GM04503 (cell line): ENCODE measurements around the gene CLASP2.
"Not testable (repeated sequence)": the region's sequence is repeated elsewhere in the genome, so short reads cannot be mapped to it uniquely, and the experiment has no call there.

Source experiments
- DNase-seq: peaks from one replicate; pipeline ENCODE4 v3.0.0-alpha.2; 2012; ENCODE audit warnings: low read depth

Gene CLASP2

GRCh38 chr3:33541918-33542317 is 176.1 kb downstream of the CLASP2 start:
- DNase-seq, result no peak

DNA sequence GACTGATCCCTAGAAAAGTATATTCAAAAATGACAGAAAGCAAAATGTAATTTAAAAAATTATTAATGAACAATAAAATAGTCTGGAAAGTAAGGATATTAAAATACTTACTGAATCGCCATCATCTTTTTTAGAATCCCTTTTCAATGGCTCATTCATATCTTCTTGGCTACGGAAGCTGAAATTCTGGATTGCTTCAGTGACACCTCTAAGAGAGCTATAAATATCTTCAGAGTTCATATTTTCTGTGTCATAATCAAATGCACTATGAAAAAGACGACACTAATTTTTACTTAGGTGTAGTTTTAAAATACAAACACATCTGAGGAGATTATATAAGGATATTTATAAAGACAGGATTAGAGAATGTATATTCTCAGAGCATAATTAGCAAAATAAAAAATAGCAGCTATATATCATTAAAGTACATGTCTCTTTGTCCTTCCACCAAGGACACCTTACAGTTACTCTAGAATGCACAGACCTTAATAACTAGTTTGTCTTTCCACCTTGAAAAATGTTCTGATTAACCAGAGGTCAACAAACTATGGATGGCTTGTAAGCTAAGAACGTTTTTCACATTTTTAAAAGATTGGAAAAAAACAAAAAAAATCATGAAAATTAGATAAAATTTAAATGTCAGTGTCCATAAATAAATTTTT is 179.2 kb downstream of the CLASP2 start:
- DNase-seq, result no peak

DNA sequence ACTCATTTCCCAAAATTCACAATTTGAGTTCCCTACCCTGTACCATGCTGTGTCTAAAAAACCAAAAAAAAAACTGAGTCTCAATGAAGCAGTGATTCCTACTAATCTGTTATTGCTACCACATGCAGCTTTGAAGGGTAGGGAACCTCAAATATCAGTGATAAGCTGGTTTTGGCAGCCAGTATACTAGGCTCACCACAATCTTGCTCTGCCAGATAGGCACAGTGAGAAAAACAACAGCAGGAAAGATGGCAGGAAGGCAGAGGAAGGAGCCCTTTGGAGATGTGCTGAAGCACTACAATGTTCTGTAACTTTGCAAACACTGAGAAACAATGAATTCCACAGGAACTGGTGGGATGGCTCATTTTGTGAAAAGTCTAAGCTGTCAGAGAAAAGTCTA is 180.9 kb downstream of the CLASP2 start:
- no peak for DNase-seq

DNA sequence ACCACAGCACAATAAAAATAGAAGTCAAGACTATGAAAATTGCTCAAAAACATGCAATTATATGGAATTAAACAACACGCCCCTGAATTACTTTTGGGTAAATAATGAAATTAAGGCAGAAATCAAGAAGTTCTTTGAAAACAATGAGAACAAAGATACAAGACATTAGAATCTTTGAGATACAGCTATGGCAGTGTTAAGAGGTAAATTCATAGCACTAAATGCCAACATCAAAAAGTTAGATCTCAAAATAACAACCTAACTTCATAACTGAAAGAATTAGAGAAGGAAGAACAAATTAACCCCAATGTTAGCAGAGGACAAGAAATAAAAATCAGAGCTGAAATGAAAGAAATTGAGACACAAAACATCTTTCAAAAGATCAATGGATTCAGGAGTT is 191.3 kb downstream of the CLASP2 start:
- no peak for DNase-seq

DNA sequence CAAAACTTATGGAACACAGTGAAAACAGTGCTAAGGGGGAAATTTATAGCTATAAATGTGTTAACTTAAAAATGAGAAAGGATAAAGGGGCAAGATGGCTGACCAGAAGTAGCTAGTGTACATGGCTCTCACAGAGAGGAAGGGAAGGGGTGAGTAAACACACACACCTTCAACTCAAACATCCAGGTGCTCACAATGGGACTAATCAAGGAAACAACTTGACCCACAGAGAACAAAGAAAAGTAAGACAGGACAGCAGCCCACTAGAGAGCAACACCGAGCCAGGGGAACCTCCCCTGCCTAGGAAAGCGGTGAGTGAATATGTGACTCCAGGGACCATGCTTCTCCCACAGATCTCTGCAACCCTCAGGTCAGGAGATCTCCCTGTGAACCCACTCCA is 192.8 kb downstream of the CLASP2 start:
- DNase-seq, result no peak

DNA sequence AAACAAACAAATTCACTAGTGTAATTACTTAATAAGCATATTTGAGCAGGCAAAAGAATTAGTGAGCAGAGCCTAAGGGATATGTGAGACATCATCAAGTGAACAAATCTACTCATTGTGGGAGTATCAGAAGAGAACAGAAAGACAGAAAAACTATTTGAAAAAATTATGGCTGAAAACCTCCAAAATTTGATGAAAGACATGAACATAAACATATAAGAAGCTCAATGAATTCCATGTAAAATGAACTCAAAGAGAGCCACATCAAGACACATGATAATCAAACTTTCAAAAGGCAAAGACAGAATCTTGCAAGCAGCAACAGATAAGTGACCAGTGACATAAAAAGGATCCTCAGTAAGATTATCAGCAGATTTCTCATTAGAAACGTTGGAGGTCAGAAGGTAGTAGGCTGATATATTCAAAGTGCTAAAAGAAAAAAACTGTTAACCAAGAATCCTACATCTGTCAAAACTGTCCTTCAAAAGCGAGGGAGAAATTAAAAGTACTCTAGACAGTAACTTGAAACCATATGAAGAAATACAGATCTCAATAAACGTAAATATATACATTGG is 194.9 kb downstream of the CLASP2 start:
- DNase-seq, result no peak

DNA sequence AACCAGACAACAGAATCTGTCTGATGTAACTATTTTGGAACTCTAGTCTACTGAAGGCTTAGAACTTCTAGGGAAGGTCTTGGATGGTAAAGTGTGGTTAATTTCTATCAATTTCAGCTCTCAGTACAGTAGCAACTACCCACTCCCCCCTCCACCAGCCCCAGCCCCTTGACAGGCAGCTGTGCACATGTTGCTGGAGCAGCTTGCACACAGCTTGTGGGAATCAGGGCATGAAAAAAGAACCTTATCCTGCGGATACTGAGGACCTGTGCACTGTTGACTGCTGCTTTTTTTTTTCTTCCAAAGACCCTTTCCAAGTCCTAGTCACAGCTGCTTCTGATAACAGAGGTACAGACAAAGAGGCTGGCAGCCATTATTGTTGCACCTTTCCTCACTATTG is 196.3 kb downstream of the CLASP2 start:
- no peak for DNase-seq

DNA sequence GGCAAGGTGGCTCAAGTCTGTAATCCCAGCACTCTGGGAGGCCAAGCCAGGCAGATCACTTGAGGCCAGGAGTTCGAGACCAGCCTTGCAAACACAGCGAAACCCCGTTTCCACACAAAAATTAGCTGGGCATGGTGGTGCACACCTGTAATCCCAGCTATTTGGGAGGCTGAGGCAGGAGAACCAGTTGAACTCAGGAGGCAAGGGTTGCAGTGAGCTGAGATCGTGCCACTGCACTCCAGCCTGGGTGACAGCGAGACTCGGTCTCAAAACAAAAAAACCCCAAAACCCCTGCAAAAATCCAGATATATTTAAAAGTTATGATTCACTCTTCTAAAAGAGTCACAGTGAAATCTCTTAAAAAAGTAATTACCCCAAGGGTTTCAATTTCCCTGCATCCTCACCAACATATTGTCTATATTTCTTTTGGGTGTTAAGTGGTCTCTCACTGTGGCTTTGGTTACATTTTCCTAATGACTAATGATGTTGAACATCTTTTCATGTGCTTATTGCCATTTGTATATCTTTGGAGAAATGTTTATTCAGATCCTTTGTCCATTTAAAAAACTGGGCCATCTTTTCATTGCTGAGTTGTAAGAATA is 204.7 kb downstream of the CLASP2 start:
- DNase-seq, result no peak

DNA sequence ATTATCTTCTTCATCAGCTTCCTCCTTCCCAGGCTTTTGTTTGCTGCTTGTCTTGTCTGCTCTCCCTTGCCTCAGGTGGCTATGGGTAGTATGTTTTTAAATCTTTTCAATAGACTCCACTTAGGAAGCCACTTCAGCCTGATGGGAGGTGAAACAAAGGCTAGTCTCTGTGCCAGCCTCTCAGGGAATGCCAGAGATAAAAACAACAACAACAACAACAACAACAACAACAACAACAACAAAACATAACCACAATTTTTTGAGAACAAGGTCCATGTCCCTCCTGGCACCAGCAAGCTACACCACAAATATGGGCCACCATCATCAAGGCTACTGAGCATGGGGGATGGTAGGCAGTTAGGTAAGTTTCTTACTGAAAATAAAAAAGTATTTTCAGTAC is 213.0 kb downstream of the CLASP2 start:
- DNase-seq, result no peak

DNA sequence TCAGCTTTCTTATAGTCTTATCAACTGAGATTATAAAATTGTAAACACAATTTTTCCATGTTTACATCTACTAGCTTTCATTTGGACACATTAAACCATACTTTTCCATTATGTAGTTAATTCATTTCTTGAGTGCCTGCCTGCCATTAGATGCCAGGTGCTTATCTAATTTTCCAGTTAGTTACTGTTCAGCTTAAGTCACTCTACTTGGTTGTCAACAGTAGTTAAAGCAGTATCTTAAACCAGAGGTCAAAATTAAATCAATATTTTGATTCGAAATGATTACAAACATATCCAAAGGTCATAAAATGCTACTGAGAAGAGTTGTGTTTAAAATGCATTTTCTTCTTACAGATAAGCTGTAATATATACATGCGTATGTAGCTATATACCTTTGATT is 221.6 kb downstream of the CLASP2 start:
- no peak for DNase-seq

GRCh38 chr3:33491721-33492120 is 226.3 kb downstream of the CLASP2 start:
- no peak for DNase-seq

DNA sequence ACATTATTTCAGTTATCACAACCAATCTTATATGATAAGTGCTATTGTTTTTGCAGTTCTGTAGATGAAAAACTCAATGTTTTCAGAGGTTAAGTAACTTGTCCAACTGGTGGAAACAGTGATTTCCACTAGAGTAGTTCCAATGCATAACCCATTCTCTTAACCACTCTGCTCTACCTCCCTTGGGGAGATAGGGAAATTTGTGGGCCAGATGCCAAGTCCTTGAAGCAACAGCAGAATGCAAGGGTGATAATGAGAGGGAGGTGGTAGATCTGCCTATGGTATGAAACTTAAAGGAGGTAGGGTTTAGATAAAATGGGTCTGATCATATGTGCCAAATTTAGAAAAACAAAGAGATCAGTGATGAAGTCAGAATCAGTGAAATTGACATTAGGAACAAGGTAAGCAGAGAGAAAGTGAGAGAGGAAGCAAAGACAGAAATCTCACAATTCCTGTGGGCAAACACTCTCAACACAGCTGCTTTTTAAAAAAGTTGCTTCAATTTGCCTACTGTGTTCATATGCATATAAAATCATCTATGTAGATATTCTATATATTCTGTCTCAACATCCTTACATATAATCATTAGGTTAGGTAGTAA is 227.3 kb downstream of the CLASP2 start:
- no peak for DNase-seq

- DNase-seq, result no peak
Observed at GRCh38 chr3:33488683-33489082, 229.4 kb downstream of the CLASP2 start.

DNA sequence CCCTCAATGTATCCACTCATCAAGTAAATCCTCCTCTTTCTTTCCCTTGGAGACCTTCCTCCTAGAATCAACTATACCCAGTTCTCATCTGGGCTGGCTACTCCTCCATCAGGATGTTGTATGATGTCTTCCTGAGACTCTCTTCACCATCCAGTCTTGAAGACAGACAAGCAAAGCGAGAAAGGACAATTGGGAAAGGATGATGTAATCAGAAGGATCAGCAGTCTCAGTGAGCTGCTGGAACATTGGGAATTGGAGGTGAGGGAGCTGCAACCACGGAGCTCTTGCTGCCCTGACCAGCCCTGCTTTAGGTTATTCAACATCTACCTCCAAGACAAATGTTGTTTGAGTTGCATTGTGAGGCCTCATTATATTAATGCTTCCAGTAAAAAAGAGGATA is 229.8 kb downstream of the CLASP2 start:
- DNase-seq, result no peak

- peak; percentile 7 for DNase-seq
Observed at GRCh38 chr3:33482111-33482521, 235.9 kb downstream of the CLASP2 start.

DNA sequence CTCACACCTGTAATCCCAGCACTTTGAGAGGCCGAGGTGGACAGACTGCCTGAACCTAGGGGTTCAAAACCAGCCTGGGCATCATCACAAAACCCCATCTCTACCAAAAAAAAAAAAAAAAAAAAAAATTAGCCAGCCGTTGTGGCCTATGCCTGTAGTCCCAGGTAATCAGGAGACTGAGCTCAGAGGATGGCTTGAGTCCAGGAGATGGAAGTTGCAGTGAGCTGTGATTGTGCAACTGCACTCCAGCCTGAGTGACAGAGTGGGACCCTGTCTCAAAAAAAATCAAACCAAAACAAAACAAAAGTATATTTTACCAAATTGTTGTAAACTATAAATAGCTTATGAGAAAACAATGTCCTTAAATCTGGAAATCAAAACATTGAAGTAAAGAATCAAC is 243.2 kb downstream of the CLASP2 start:
- no peak for DNase-seq

DNA sequence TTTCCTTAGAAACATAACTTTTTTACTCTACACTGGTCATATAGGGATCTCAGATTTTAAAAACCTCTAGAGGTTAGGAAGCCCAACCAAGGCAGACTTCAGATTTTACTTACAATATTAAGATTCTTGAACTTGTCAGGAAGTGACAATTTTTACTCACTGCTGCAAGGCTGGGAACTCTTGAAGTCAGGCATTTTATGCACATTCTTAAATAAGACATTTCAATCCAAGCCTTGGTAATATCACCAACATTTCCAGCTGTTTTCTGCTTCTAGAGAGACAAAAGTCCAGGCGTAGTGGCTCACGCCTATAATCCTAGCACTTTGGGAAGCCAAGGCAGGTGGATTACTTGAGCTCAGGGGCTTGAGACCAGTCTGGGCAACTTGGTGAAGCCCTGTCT is 244.2 kb downstream of the CLASP2 start:
- DNase-seq, result no peak

GRCh38 chr3:33467786-33468185 is 250.3 kb downstream of the CLASP2 start:
- DNase-seq, result no peak

DNA sequence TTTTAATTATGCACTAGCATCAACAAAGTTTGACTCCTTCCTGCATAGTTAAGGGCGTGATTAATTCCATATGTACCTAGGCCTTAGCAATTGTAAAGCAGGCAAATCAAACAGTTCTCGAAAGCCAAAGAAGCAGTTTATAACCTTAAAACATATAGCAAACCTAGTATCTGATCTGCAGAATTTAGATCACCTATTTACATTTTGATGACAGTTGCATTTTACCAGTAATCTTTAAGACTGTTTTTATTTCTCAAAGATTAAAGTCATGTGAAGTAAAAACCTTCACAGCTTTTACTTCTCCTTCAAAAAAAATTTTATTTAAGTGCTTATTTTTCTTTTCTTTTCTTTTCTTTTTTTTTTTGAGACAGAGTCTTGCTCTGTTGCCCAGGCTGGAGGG is 257.0 kb downstream of the CLASP2 start:
- no peak for DNase-seq

DNA sequence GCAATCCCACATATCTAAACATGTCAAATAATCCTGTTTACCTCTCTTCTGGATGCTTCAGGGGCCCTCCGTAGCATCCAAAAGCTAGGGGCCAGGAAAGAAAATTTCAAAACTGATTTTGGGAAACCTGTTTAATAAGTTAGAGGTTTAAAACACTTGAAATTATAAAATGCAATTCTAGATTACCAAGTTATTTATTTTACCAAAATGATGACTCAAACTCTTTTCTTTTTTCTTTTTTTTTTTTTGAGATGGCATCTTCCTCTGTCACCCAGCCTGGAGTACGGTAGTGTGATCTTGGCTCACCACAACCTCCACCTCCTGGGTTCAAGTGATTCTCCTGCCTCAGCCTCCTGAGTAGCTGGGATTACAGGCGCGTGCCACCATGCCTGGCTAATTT is 258.5 kb downstream of the CLASP2 start:
- DNase-seq, result not testable (repeated sequence)

GRCh38 chr3:33458446-33458845 is 259.6 kb downstream of the CLASP2 start:
- no peak for DNase-seq

DNA sequence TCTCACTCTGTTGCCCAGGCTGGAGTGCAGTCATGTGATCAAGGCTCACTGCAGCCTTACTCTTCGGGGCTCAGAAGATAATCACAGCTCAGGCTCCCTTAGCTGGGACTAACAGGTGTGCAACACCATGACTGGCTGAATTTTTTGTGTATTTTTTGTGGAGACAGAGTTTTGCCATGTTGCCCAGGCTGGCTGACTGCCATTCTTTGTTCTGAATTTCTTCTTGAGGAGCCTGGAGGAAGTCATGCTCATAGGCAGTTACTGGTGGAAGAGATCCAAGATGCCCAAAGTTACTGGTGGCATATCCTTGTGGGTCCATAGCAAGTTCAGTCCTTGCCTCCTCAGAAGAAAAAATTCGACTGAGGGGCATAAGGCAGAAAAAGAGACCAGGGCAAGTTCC is 261.3 kb downstream of the CLASP2 start:
- no peak for DNase-seq

DNA sequence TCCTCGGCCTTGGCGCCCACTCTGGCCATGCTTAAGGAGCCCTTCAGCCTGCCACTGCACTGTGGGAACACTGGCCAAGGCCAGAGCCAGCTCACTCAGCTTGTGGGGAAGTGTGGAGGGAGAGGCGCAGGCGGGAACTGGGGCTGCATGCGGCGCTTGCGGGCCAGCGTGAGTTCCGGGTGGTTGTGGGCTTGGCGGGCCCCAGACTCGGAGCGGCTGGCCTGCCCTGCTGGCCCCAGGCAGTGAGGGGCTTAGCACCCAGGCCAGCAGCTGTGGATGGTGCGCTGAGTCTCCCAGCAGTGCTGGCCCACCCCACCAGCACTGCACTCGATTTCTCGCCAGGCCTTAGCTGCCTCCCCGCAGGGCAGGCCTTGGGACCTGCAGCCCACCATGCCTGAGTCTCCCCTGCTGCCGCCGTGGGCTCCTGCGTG is 264.7 kb downstream of the CLASP2 start:
- no peak for DNase-seq
